Tibial artery (tissue), 4 donors: ENCODE data around the gene CDH5.

ENCODE experiments used
- DNase-seq, 2 donors: peaks; one replicate each; pipeline ENCODE4 v3.0.0-alpha.2; 2019
- H3K27ac ChIP-seq, 2 donors: fragments of 200-600 bp; sonication (generic) in 1 of 2; 1 replicate in 1 of 2; 2 replicates in 1 of 2; pipeline ENCODE4 v1.5.1; 2018 to 2019; ENCODE audit warnings: mild to moderate bottlenecking in 1 of 2
- H3K27me3 ChIP-seq, 2 donors: fragments of 200-600 bp; sonication (generic) in 1 of 2; one replicate each; pipeline versions ENCODE4 v1.5.1 to v1.6.0; 2016 to 2019
- H3K36me3 ChIP-seq, 3 donors: fragments of 200-600 bp; sonication (generic) in 2 of 3; one replicate each; pipeline ENCODE4 v1.5.1; 2016 to 2019; ENCODE audit warnings: mild to moderate bottlenecking in 2 of 3
- H3K4me1 ChIP-seq, 4 donors: fragments of 200-600 bp; sonication (generic) in 2 of 4; 1 replicate in 3 of 4; 2 replicates in 1 of 4; pipeline ENCODE4 v1.5.1; 2016 to 2019
- H3K4me3 ChIP-seq, 2 donors: fragments of 200-600 bp; sonication (generic) in 1 of 2; 1 replicate in 1 of 2; 2 replicates in 1 of 2; pipeline ENCODE4 v1.5.1; 2018 to 2019; ENCODE audit warnings: mild to moderate bottlenecking in 2 of 2
- H3K9me3 ChIP-seq, 3 donors: fragments of 200-600 bp; sonication (generic) in 1 of 3; one replicate each; pipeline ENCODE4 v1.5.1; 2016 to 2019
- intact Hi-C: fragments of 100-400 bp; cut with DNase I; formaldehyde crosslinking; loops from one replicate; pipeline ENCODE4 v1.15.0; 2023; ENCODE audit warnings: low total_unique reads
- TF ChIP-seq, protein P1 (sequence below), 2 experiments: fragments of 200-600 bp in 1 of 2; fragments of 450-650 bp in 1 of 2; IDR thresholded peaks; one replicate each; pipeline ENCODE4 v1.5.1; 2017 to 2019; ENCODE audit warnings: antibody characterized with exemption in 2 of 2, mild to moderate bottlenecking in 1 of 2, moderate library complexity in 1 of 2

The CDH5 gene

DNA sequence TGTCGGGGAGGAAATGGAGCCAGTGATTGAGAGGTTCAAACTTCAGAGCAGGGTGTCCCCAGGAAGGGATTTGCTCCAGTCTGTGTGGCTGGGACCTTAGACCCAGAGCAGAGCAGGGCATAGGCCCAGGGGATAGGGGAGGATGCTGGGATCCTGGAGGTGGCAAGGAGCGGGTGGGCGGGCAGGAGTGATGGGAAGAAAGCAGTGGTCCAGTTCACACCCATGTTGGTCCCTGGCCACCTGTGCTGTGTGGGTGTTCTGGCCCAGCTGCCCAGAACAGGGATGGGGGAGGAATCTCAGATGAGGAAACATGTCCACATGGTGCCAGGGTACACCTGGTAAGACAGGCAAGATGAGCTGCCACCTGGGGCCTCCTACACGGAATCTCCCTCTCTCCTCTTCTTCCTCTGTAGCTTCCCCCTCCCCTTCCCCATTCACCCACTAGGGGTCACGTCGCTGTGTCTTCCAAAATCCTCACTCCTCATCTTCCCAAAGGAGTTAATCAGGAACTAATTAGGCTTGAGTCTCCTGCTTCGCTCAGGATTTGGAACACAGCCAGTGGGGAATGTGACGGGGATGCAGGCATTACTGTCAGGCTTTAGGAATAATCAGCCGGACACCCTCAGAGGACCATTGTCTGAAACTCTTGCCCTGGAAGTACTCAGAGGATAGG lies 62.9 kb downstream of the CDH5 start:
- intact Hi-C loops: loop anchor here (10.0 kb wide), 1 partner anchor 425 kb away; no protein-coding TSS in a partner anchor
- H3K36me3 ChIP-seq: no peaks in the 10 kb centered on the region
- H3K27me3 ChIP-seq: peaks cover 0 to 45% of the 10 kb centered on the region in 2 donors
- DNase-seq: no peak
- H3K4me3 ChIP-seq: no peak overlapping the region
- H3K27ac ChIP-seq: no peak overlapping the region
- no peaks in the 10 kb centered on the region for H3K9me3 ChIP-seq
- peaks cover 0 to 27% (median 20%) of the 10 kb centered on the region in 4 donors for H3K4me1 ChIP-seq
- TF ChIP-seq, protein P1, sequence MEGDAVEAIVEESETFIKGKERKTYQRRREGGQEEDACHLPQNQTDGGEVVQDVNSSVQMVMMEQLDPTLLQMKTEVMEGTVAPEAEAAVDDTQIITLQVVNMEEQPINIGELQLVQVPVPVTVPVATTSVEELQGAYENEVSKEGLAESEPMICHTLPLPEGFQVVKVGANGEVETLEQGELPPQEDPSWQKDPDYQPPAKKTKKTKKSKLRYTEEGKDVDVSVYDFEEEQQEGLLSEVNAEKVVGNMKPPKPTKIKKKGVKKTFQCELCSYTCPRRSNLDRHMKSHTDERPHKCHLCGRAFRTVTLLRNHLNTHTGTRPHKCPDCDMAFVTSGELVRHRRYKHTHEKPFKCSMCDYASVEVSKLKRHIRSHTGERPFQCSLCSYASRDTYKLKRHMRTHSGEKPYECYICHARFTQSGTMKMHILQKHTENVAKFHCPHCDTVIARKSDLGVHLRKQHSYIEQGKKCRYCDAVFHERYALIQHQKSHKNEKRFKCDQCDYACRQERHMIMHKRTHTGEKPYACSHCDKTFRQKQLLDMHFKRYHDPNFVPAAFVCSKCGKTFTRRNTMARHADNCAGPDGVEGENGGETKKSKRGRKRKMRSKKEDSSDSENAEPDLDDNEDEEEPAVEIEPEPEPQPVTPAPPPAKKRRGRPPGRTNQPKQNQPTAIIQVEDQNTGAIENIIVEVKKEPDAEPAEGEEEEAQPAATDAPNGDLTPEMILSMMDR (IDR thresholded peaks at IDR 0.05): no peak

DNA sequence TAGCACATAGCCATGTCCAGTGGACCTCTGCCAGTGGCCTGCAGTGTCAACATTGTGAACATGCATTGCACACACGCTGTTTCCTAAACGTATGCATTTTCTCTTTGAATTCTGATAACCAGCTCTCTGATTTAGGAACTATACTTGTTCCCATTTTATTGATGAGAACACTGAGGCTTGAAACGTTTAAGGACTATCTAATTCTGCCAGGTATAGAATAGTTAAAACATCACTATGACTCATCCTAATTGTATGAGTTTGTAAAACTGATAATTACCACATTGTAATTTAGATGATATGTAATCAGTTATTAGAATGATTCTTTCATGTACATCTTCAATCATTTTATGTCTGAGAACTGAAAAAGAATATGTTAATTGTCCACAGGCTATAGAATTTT lies 63.7 kb downstream of the CDH5 start:
- DNase-seq: no peak
- H3K27ac ChIP-seq: no peak overlapping the region
- H3K4me3 ChIP-seq: no peak overlapping the region
- H3K27me3 ChIP-seq: peaks cover 0 to 49% of the 10 kb centered on the region in 2 donors
- no peaks in the 10 kb centered on the region for H3K36me3 ChIP-seq
- intact Hi-C loops: no loop called here
- no peaks in the 10 kb centered on the region for H3K9me3 ChIP-seq
- peaks cover 0 to 27% (median 20%) of the 10 kb centered on the region in 4 donors for H3K4me1 ChIP-seq
- TF ChIP-seq, protein P1 (IDR thresholded peaks at IDR 0.05): no peak

DNA sequence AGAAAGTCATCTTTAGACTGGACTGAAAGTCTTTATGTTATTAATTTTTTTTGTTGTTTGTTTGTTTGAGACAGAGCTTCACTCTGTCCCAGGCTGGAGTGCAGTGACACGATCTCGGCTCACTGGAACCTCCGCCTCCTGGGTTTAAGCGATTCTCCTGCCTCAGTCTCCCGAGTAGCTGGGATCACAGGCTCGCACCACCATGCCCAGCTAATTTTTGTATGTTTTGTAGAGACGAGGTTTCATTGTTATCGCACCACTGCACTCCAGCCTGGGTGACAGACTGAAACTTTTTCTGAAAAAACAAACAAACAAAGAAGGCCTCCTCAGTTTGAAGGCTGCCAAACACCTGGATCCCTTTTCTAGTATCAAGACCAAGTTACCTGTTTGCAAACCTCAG lies 65.3 kb downstream of the CDH5 start:
- TF ChIP-seq, protein P1 (IDR thresholded peaks at IDR 0.05): no peak
- Histone ChIP-seq H3K27ac (no peak overlapping the region), H3K4me3 (no peak overlapping the region), H3K27me3 (peaks cover 0 to 36% of the 10 kb centered on the region in 2 donors), H3K36me3 (no peaks in the 10 kb centered on the region), H3K4me1 (peaks cover 0 to 19% (median 14%) of the 10 kb centered on the region in 4 donors), H3K9me3 (no peaks in the 10 kb centered on the region)
- intact Hi-C loops: no loop called here
- DNase-seq: no peak

DNA sequence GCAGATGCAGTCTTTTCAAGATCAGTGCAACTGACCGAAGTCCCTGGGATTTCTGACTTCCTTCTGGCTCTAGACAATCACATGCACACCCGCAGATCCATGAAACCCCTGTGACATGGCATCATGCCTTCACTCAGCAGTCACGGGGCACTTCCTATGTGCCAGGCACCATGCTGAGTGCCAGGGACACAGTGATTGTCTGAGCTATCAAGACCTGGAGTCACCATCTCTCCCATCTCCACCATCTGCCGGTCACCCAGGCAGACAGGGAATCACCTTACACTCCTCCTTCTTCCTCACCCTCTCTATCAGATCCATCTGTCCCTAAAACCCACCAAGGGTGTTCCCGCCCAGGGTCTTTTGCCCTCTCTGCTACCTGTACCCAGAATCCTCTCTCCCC lies 65.9 kb downstream of the CDH5 start:
- Histone ChIP-seq H3K4me1 (peaks cover 0 to 15% (median 11%) of the 10 kb centered on the region in 4 donors), H3K4me3 (no peak overlapping the region), H3K27ac (no peak overlapping the region), H3K9me3 (no peaks in the 10 kb centered on the region), H3K36me3 (no peaks in the 10 kb centered on the region), H3K27me3 (peaks cover 0 to 33% of the 10 kb centered on the region in 2 donors)
- intact Hi-C loops: no loop called here
- no peak for DNase-seq
- TF ChIP-seq, protein P1 (IDR thresholded peaks at IDR 0.05): no peak

DNA sequence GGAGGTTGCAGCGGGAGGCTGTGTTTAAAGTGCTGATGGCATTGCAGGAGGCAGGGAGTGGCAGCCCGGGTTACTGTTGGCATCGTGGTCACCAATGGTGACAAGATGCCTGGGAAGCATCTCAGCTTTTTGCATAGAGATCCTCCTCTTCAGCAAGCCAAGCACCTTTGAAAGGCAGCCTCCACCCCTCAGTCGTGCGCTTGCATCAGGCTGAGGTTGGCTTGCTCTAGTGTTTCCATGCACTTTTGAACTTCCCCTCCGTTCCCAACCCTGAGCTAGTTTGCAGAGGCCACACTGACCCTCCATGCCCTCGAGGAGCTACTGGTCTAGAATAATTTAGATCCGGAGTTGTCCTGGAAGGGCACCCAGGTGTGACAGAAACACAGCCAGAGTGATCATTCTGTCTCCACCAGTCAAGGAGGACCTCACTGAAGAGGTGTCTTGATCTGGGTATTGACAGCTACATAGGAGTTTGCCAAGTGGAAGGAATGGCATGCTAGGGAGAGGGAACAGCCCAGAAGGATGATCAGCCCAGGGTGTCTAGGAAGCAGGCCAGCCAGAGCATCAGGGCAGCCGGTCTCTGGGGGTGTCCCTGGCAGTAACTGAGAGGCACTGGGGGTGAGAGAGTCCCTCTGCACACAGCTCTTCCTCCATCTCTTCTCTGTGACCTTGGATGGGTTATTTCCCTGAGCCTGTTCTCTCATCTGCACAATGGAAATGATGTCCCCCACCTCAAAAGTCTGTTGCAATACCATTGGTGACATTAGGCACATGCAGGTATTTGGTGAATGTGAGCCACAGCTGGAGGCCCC lies 68.3 kb downstream of the CDH5 start:
- no peak for DNase-seq
- Histone ChIP-seq H3K9me3 (no peaks in the 10 kb centered on the region), H3K27ac (no peak overlapping the region), H3K4me3 (no peak overlapping the region), H3K36me3 (no peaks in the 10 kb centered on the region), H3K27me3 (peaks cover 0 to 13% of the 10 kb centered on the region in 2 donors), H3K4me1 (no peaks in the 10 kb centered on the region)
- intact Hi-C loops: no loop called here
- TF ChIP-seq, protein P1 (IDR thresholded peaks at IDR 0.05): no peak
